ENCODE results near the gene ZHX3.

The ZHX3 gene

GRCh38 chr20:41182296-41183212 is 135.0 kb downstream of the ZHX3 start:
- no peaks in the 10 kb centered on the region for H3K79me2 ChIP-seq (ENCODE audit: control insufficient read depth, low read length)
- no peaks in the 10 kb centered on the region; the same call in 1 of the 2 replicates for H3K36me3 ChIP-seq (ENCODE audit: control insufficient read depth, low read length)
- no peaks in the 10 kb centered on the region for H3K4me1 ChIP-seq (ENCODE audit: control insufficient read depth, low read length)
- H3K27ac ChIP-seq (ENCODE audit: low read depth, low read length) = no peak overlapping the region
- no peaks in the 10 kb centered on the region for H3K27me3 ChIP-seq (ENCODE audit: control insufficient read depth, low read length)
- H4K20me1 ChIP-seq (ENCODE audit: control insufficient read depth, insufficient read depth, low read depth, low read length) = no peaks in the 10 kb centered on the region
- H3K4me2 ChIP-seq (ENCODE audit: low read length) = no peak overlapping the region
- H3K4me3 ChIP-seq (ENCODE audit: low read length) = no peak overlapping the region
- H3K9me2 ChIP-seq (replicated peaks; ENCODE audit: control insufficient read depth, low read length) = no peaks in the 10 kb centered on the region
- H3F3A ChIP-seq (ENCODE audit: control insufficient read depth, insufficient read depth) = no peaks in the 10 kb centered on the region
- H3K9me3 ChIP-seq (ENCODE audit: control insufficient read depth, insufficient read depth, low read length) = no peaks in the 10 kb centered on the region
- TF ChIP-seq EZH2phosphoT487 (IDR thresholded peaks at IDR 0.05; ENCODE audit: borderline replicate concordance, low read length) (no peak), CTCF (IDR thresholded peaks at IDR 0.05; ENCODE audit: low read depth, low read length, poor library complexity, severe bottlenecking) (no peak)

GRCh38 chr20:41181567-41181966 is 136.0 kb downstream of the ZHX3 start:
- Histone ChIP-seq H3K79me2 (ENCODE audit: control insufficient read depth, low read length) (no peaks in the 10 kb centered on the region), H3K36me3 (ENCODE audit: control insufficient read depth, low read length) (peaks cover 1% of the 10 kb centered on the region), H3K9me2 (replicated peaks; ENCODE audit: control insufficient read depth, low read length) (no peaks in the 10 kb centered on the region), H3K27ac (ENCODE audit: low read depth, low read length) (no peak overlapping the region), H3K9me3 (ENCODE audit: control insufficient read depth, insufficient read depth, low read length) (no peaks in the 10 kb centered on the region), H3K4me3 (ENCODE audit: low read length) (no peak overlapping the region), H4K20me1 (ENCODE audit: control insufficient read depth, insufficient read depth, low read depth, low read length) (no peaks in the 10 kb centered on the region), H3F3A (ENCODE audit: control insufficient read depth, insufficient read depth) (no peaks in the 10 kb centered on the region), H3K4me2 (ENCODE audit: low read length) (no peak overlapping the region), H3K27me3 (ENCODE audit: control insufficient read depth, low read length) (no peaks in the 10 kb centered on the region), H3K4me1 (ENCODE audit: control insufficient read depth, low read length) (no peaks in the 10 kb centered on the region)
- TF ChIP-seq CTCF (IDR thresholded peaks at IDR 0.05; ENCODE audit: low read depth, low read length, poor library complexity, severe bottlenecking) = no peak
- no peak for TF ChIP-seq EZH2phosphoT487 (IDR thresholded peaks at IDR 0.05; ENCODE audit: borderline replicate concordance, low read length)

GRCh38 chr20:41180599-41181333 is 136.8 kb downstream of the ZHX3 start:
- no peaks in the 10 kb centered on the region for H4K20me1 ChIP-seq (ENCODE audit: control insufficient read depth, insufficient read depth, low read depth, low read length)

More at GRCh38 chr20:41180599-41181333, 136.8 kb downstream of the ZHX3 start:
- Histone ChIP-seq H3K79me2 (ENCODE audit: control insufficient read depth, low read length) (no peaks in the 10 kb centered on the region), H3K4me2 (ENCODE audit: low read length) (no peak overlapping the region), H3K27ac (ENCODE audit: low read depth, low read length) (no peak overlapping the region), H3K36me3 (ENCODE audit: control insufficient read depth, low read length) (peaks cover 6% of the 10 kb centered on the region), H3K4me1 (ENCODE audit: control insufficient read depth, low read length) (no peaks in the 10 kb centered on the region), H3K27me3 (ENCODE audit: control insufficient read depth, low read length) (no peaks in the 10 kb centered on the region), H3K4me3 (ENCODE audit: low read length) (no peak overlapping the region), H3K9me3 (ENCODE audit: control insufficient read depth, insufficient read depth, low read length) (no peaks in the 10 kb centered on the region), H3K9me2 (replicated peaks; ENCODE audit: control insufficient read depth, low read length) (no peaks in the 10 kb centered on the region), H3F3A (ENCODE audit: control insufficient read depth, insufficient read depth) (no peaks in the 10 kb centered on the region)
- TF ChIP-seq EZH2phosphoT487 (IDR thresholded peaks at IDR 0.05; ENCODE audit: borderline replicate concordance, low read length) (no peak), CTCF (IDR thresholded peaks at IDR 0.05; ENCODE audit: low read depth, low read length, poor library complexity, severe bottlenecking) (no peak)

All from DOHH2 (cell line).